C4-2B (cell line): ENCODE measurements around the gene GPR150.

Experiments used
- CTCF ChIP-seq: fragments of 450-650 bp; conservative IDR thresholded peaks from 2 replicates; pipeline ENCODE4 v1.5.1; 2017; ENCODE audit warnings: mild to moderate bottlenecking
- ZFX ChIP-seq: fragments of 450-650 bp; IDR thresholded peaks from 2 replicates; pipeline ENCODE4 v1.6.1; 2017

GRCh38 chr5:95634081-95634480 is 14.2 kb downstream of the GPR150 start:
- TF ChIP-seq CTCF (no peak), ZFX (no peak)
